A172 (cell line): ENCODE data around the gene NDFIP1. TPM values are rescaled to one million over a fixed set of nuclear protein-coding genes. Genes with fewer than 3 reads are reported as not detected.
A peak's percentile ranks its signal among the peaks of the same experiment; 100 is the strongest.
"Not testable (repeated sequence)": the region's sequence is repeated elsewhere in the genome, so short reads cannot be mapped to it uniquely, and the experiment has no call there.

Experiments
- DNase-seq: peaks from one replicate; pipeline ENCODE4 v3.0.0-alpha.2; 2015; ENCODE audit warnings: low spot score
- total RNA-seq: library from RNA; depleted of rRNA; stranded (reverse); fragments of >200 nt; shearing (Covaris generic); gene quantifications from 2 replicates; pipeline ENCODE4 v1.2.3, GENCODE V29; 2014; rRNA removed

NDFIP1 gene
- total RNA-seq, 1 experiment from 2014 or later: 65.7 TPM

DNA sequence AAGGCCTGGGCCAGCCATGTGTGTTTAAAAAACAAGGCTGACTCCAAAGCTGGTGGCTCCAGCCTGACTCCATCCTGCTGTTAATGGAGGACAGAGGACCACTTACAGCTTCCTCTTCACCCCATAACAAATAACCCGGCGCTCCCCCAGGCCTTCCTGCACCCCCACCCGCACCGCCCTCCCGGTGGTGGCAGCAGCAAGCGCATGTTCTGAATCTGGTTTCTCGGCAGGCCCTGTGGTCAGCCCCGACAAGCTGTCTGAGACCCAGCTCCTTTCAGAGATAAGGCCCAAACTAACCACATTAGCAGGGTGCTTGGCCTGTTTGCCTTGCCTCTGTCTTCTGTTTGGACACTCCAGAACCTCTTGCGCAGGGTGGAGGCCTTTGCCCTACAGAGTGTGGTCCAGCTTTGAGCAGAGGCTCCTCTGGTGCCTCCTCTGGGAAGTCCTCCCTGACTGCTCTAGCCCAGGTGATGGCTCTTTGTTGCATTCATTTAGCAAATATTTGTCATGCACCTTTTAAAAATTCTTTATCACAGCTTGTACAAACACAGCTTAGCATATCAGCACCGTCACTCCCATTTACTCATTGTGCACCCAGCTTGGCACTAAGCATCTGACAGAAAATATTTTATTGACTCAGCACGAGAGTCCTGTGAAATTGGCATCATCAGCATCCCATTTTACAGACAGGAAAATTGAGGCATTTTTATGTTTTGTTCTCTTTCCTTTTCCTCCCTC is 78.4 kb downstream of the NDFIP1 start:
- no peak for DNase-seq

- not testable (repeated sequence) for DNase-seq
Measured at GRCh38 chr5:142188691-142189090, 80.1 kb downstream of the NDFIP1 start.

- no peak for DNase-seq
Measured at GRCh38 chr5:142189813-142190212, 81.2 kb downstream of the NDFIP1 start.

DNA sequence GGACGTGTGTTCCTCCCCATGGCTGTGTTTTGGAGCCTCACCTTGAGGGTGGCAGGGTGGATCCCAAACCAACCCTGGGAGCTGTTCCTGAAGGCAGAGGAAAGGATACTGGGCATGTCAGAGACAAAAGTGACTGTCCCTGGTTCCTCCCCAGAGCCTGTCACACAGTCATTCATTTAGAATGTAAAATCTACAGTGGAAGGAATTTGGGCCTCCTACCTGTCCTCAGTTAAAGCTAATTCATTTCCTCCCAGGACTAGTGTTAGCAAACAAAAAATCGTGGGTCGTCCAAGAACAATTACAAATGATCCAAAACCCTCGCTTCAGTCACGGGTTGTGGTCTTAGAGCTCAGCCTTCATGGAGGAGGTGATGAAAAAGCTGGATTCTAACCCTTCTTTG is 83.2 kb downstream of the NDFIP1 start:
- no peak for DNase-seq

- no peak for DNase-seq
Measured at GRCh38 chr5:142192286-142193113, 83.9 kb downstream of the NDFIP1 start.

DNA sequence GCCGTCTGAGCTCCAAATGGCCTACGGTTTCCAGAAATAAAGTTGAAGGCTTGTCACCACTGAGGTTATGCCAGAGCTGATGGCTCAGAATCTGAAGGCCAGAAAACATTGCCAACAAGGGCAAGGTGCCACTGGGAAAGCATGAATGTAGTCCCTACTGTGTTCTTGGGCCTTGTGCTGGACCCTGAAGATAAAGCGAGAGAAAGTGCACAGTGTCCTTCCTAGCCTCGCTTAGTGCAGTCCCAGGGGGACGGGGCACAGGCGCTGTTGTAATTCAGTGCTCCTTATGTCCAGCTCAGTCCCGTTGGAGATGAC is 84.5 kb downstream of the NDFIP1 start:
- DNase-seq: no peak

DNA sequence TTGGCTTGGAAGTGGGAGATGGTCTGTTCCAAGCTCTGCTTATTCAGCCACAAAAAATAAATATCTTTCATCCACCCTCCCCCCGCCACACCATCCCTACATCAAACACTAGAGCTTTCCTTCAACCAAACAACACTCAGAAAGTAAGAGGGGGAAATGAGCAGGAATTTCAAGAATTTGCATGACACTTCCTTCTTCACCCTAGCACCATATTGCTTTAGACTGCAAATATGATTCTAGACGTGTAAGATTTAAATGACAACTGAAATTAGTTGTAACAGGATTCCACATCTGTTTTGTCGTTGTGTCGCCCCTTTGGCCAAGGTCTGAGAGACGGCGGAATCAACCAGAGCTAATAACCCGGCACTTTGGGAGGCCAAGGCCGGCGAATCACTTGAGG is 88.5 kb downstream of the NDFIP1 start:
- peak; percentile 44 for DNase-seq

GRCh38 chr5:142197781-142198180 is 89.2 kb downstream of the NDFIP1 start:
- no peak for DNase-seq

- no peak for DNase-seq
Measured at GRCh38 chr5:142199388-142199787, 90.8 kb downstream of the NDFIP1 start.

DNA sequence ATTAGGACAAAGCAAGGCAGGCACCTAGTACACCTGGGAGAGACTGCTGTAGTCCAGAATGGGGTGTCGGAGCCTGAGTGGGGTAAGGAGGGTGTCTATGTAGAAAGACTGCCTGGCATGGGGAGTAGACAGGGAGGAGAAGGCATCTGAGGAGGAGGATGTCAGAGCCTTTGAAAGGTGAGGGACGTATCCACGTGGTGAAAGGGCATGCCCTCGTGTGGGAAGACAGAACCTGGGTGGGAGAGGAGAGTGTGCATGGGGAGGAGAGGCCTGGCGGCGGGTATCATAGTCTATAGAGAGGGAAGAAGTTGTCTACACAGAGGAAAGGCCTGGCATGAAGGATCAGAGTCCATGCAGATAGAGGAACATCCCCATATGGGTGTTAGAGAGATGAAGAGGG is 91.8 kb downstream of the NDFIP1 start:
- no peak for DNase-seq

GRCh38 chr5:142201471-142201887 is 92.9 kb downstream of the NDFIP1 start:
- DNase-seq: peak; percentile 98

DNA sequence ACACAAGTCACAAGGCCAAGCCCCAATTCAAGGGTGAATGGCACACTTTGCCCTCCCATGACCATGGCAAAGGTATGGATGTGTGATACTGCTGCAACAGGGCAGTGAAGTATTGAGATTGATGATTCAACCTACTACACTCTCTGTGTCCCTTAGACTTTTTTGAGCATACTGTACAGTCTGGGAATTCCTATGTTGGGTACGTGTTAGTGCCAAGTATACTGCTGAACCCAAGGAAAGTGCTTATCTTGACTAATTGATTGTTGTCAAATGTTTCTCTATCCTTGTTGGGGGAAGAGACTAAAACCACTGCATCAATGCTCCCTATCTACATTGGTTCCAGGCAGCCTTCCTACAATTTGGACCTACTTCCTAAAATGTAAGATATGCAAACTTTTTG is 93.7 kb downstream of the NDFIP1 start:
- peak; percentile 69 for DNase-seq

Other genes with a start within 250 kb of the NDFIP1 start
- 7.2 and 7.4 TPM in 2 replicates for gene PCDH1, start 230.4 kb upstream of the NDFIP1 start, total RNA-seq
- gene DELE1, start 184.9 kb upstream of the NDFIP1 start, total RNA-seq: 18.2 and 37.0 TPM in 2 replicates
- 0.07 TPM in 1 of 2 replicates, not detected in the other for gene PCDH12, start 150.6 kb upstream of the NDFIP1 start, total RNA-seq
- 123 and 139 TPM in 2 replicates for gene RNF14, start 139.7 kb upstream of the NDFIP1 start, total RNA-seq
- gene GNPDA1, start 95.8 kb upstream of the NDFIP1 start, total RNA-seq: 118 and 162 TPM in 2 replicates
- 1.9 and 6.7 TPM in 2 replicates for gene SPRY4, start 216.2 kb downstream of the NDFIP1 start, total RNA-seq